Breast epithelium (tissue), 4 donors: ENCODE data around the gene NUP62CL. TPM values are rescaled to one million over a fixed set of nuclear protein-coding genes. Genes with fewer than 3 reads are reported as not detected.

Source experiments
- DNase-seq, 2 donors: peaks; one replicate each; pipeline ENCODE4 v3.0.0-alpha.2; 2019; ENCODE audit warnings: low spot score in 2 of 2
- H3K27ac ChIP-seq, 2 donors: fragments of 200-600 bp; sonication (generic) in 1 of 2; one replicate each; pipeline ENCODE4 v1.5.1; 2016 to 2019; ENCODE audit warnings: mild to moderate bottlenecking in 1 of 2
- H3K27me3 ChIP-seq, 2 donors: fragments of 200-600 bp; sonication (generic) in 1 of 2; one replicate each; pipeline versions ENCODE4 v1.5.1 to v1.6.0; 2017 to 2019; ENCODE audit warnings: control low read depth in 1 of 2, mild to moderate bottlenecking in 1 of 2
- H3K36me3 ChIP-seq: fragments of 200-600 bp; one replicate; pipeline ENCODE4 v1.5.1; 2019
- H3K4me1 ChIP-seq, 2 donors: fragments of 200-600 bp; sonication (generic); one replicate each; pipeline ENCODE4 v1.5.1; 2016 to 2019; ENCODE audit warnings: control low read depth in 1 of 2
- H3K4me3 ChIP-seq, 3 donors: fragments of 200-600 bp; sonication (generic); 1 replicate in 2 of 3; 2 replicates in 1 of 3; pipeline ENCODE4 v1.5.1; 2016 to 2019; ENCODE audit warnings: mild to moderate bottlenecking in 3 of 3, moderate library complexity in 2 of 3
- H3K9me3 ChIP-seq, 2 donors: fragments of 200-600 bp; sonication (generic) in 1 of 2; one replicate each; pipeline ENCODE4 v1.5.1; 2016 to 2019; ENCODE audit warnings: control low read depth in 1 of 2
- POLR2A ChIP-seq: fragments of 450-650 bp; IDR thresholded peaks from one replicate; pipeline ENCODE4 v1.6.1; 2016; ENCODE audit warnings: antibody characterized with exemption, mild to moderate bottlenecking, moderate library complexity
- POLR2AphosphoS5 ChIP-seq, 3 donors: sonication (generic); formaldehyde crosslinking; IDR thresholded peaks; one replicate each; pipeline ENCODE4 v1.6.1; 2017; ENCODE audit warnings: antibody characterized with exemption in 3 of 3
- intact Hi-C: fragments of 100-400 bp; cut with DNase I; formaldehyde crosslinking; loops from one replicate; pipeline ENCODE4 v1.15.1; 2023; ENCODE audit warnings: low total_unique reads
- total RNA-seq, 3 donors: library from RNA; depleted of rRNA; stranded (reverse); fragments of >200 nt; gene quantifications; one replicate each; pipeline ENCODE4 v1.1.0, GENCODE V29; 2016
- TF ChIP-seq, protein P1 (sequence below), 3 donors: fragments of 450-650 bp; IDR thresholded peaks; one replicate each; pipeline ENCODE4 v1.5.1; 2016 to 2017; ENCODE audit warnings: antibody characterized with exemption in 3 of 3, mild to moderate bottlenecking in 3 of 3, moderate library complexity in 3 of 3

Gene NUP62CL
- total RNA-seq, 3 donors from 2014 or later = 0.64 to 8.5 (median 1.3) TPM

DNA sequence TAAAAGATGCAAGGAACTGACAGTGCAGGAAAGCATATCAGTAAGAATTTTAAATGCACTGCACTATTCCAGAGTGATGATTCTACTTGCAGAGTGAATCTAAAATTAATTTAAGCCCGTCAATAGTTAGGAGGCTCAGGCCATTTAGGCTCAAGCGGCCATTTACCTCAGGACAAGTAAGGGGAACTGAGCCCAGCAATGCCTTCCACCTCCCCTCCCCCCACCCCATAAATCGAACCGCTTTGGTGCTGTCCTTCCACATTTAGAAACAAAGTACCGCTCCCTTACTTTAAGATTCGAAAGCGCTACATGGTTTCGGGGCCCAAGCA is 88.3 kb downstream of the NUP62CL start:
- Histone ChIP-seq H3K9me3 (no peaks in the 10 kb centered on the region), H3K4me3 (peak overlapping the region; percentile 60 to 71 (median 66)), H3K36me3 (no peaks in the 10 kb centered on the region), H3K27ac (peak overlapping the region; percentile 9 to 69), H3K27me3 (peaks cover 0 to 47% of the 10 kb centered on the region in 2 donors), H3K4me1 (no peaks in the 10 kb centered on the region)
- no peak for TF ChIP-seq POLR2AphosphoS5 (IDR thresholded peaks at IDR 0.05)
- TF ChIP-seq POLR2A = no peak
- TF ChIP-seq, protein P1, sequence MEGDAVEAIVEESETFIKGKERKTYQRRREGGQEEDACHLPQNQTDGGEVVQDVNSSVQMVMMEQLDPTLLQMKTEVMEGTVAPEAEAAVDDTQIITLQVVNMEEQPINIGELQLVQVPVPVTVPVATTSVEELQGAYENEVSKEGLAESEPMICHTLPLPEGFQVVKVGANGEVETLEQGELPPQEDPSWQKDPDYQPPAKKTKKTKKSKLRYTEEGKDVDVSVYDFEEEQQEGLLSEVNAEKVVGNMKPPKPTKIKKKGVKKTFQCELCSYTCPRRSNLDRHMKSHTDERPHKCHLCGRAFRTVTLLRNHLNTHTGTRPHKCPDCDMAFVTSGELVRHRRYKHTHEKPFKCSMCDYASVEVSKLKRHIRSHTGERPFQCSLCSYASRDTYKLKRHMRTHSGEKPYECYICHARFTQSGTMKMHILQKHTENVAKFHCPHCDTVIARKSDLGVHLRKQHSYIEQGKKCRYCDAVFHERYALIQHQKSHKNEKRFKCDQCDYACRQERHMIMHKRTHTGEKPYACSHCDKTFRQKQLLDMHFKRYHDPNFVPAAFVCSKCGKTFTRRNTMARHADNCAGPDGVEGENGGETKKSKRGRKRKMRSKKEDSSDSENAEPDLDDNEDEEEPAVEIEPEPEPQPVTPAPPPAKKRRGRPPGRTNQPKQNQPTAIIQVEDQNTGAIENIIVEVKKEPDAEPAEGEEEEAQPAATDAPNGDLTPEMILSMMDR (IDR thresholded peaks at IDR 0.05) = no peak
- intact Hi-C loops = no loop called here
- DNase-seq = no peak

DNA sequence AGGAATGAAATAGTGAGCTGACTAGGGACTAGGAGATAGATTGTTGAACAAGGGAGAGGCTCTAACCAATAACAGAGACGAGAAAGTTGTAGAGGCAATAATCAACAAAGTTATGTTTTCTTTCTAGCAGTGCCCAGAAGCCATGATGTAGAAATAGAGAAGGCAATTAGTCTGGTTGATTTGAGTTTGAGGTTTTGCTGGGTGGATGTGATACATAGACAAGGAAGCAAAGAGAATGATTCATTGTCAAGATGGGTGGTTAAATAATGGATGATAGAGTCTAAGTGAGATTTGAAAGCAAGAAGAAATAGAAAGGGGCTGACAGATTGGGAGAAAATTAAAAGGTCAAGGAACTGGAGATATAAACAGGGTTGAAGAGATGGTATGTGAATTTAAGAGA is 98.8 kb downstream of the NUP62CL start:
- intact Hi-C loops = no loop called here
- Histone ChIP-seq H3K4me1 (no peaks in the 10 kb centered on the region), H3K4me3 (no peak overlapping the region), H3K27ac (no peak overlapping the region), H3K36me3 (no peaks in the 10 kb centered on the region), H3K9me3 (no peaks in the 10 kb centered on the region), H3K27me3 (no peaks in the 10 kb centered on the region)
- TF ChIP-seq POLR2A = no peak
- TF ChIP-seq POLR2AphosphoS5 (IDR thresholded peaks at IDR 0.05) = no peak
- TF ChIP-seq, protein P1 (IDR thresholded peaks at IDR 0.05) = no peak
- no peak for DNase-seq

DNA sequence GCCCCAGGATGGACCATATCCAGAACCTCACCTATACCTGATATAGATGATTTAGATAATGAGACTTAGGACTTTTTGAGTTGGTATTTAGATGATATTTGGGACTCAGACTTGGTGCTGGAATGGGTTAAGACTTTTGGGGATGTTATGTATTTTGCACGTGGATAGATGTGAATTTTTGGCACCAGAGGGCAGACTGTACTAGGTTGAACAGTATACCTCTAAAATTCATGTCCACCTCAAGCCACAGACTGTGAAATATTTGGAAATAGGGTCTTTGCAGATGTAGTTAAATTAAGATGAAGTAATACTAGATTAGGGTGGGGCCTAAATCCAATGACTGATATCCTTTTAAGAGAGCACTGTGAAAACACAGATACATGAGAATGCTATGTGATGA is 103.3 kb downstream of the NUP62CL start:
- TF ChIP-seq, protein P1 (IDR thresholded peaks at IDR 0.05) = no peak
- no peak for TF ChIP-seq POLR2A
- no peak for TF ChIP-seq POLR2AphosphoS5 (IDR thresholded peaks at IDR 0.05)
- Histone ChIP-seq H3K27ac (no peak overlapping the region), H3K4me1 (no peaks in the 10 kb centered on the region), H3K36me3 (no peaks in the 10 kb centered on the region), H3K9me3 (no peaks in the 10 kb centered on the region), H3K4me3 (no peak overlapping the region), H3K27me3 (no peaks in the 10 kb centered on the region)
- no peak for DNase-seq
- intact Hi-C loops = no loop called here

DNA sequence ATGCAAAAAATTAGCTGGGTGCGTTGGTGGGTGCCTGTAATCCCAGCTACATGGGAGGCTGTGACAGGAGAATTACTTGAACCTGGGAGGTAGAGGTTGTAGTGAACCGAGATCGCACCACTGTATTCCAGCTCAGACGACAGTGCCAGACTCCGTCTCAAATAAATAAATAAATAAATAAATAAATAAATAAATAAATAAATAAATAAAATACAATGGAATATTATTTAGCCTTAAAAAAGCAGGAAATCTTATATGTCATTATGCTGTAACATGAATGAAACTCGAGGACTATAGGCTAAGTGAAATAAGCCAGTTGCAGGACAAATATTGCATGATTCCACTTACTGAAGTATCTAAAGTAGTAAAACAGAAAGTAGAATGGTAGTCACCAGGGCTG is 130.1 kb downstream of the NUP62CL start:
- Histone ChIP-seq H3K4me1 (no peaks in the 10 kb centered on the region), H3K4me3 (no peak overlapping the region), H3K9me3 (peaks cover 22 to 70% of the 10 kb centered on the region in 2 donors), H3K27ac (no peak overlapping the region), H3K27me3 (no peaks in the 10 kb centered on the region), H3K36me3 (no peaks in the 10 kb centered on the region)
- TF ChIP-seq POLR2AphosphoS5 (IDR thresholded peaks at IDR 0.05) = no peak
- TF ChIP-seq POLR2A = no peak
- TF ChIP-seq, protein P1 (IDR thresholded peaks at IDR 0.05) = no peak
- no peak for DNase-seq
- intact Hi-C loops = no loop called here

Other genes starting within 250 kb of the NUP62CL start
- gene MORC4, start 206.2 kb downstream of the NUP62CL start, total RNA-seq = 10 to 100 TPM; 17.3 to 19.7 (median 18.2) TPM
- 10 to 100 TPM; 12.0 to 32.5 (median 17.0) TPM for gene RBM41, start 87.6 kb downstream of the NUP62CL start, total RNA-seq
- gene DNAAF6, start 178 bp upstream of the NUP62CL start, total RNA-seq = not detected
- gene FRMPD3, start 243.2 kb upstream of the NUP62CL start, total RNA-seq = under 1 TPM in 2 of 3 donors, not detected in 1; 0.33 to 0.59 TPM